ENCODE results near the gene MANSC1.
"Not testable (repeated sequence)": the region's sequence is repeated elsewhere in the genome, so short reads cannot be mapped to it uniquely, and the experiment has no call there.

Gene MANSC1

DNA sequence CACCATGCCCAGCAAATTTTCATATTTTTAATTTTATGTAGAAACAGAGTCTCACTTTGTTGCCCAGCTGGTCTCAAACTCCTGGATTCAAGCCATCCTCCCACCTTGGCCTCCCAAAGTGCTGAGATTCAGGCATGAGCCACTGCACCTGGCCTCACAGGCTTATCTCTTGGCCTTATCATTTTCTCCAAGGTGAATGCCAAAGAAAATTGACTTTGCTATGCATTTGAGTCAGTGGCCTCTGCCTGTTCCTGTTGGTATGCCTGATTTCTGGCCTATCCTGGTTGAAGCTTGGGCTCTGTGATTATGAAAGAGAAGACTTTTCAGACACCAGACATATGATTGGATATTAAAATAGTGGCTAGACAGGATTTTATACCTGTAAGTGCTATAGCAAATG lies 34.2 kb downstream of the MANSC1 start:
- Histone ChIP-seq H3K27ac (no peak overlapping the region), H3K4me1 (peaks cover 0 to 15% (median 0%) of the 10 kb centered on the region in 4 donors), H3K9me3 (no peaks in the 10 kb centered on the region), H3K27me3 (no peaks in the 10 kb centered on the region), H3K4me3 (no peak overlapping the region), H3K36me3 (no peaks in the 10 kb centered on the region)
- intact Hi-C loops (cut with DNase I; ENCODE audit: low total_unique reads) = no loop called here
- no peak for DNase-seq
- TF ChIP-seq, protein P1, sequence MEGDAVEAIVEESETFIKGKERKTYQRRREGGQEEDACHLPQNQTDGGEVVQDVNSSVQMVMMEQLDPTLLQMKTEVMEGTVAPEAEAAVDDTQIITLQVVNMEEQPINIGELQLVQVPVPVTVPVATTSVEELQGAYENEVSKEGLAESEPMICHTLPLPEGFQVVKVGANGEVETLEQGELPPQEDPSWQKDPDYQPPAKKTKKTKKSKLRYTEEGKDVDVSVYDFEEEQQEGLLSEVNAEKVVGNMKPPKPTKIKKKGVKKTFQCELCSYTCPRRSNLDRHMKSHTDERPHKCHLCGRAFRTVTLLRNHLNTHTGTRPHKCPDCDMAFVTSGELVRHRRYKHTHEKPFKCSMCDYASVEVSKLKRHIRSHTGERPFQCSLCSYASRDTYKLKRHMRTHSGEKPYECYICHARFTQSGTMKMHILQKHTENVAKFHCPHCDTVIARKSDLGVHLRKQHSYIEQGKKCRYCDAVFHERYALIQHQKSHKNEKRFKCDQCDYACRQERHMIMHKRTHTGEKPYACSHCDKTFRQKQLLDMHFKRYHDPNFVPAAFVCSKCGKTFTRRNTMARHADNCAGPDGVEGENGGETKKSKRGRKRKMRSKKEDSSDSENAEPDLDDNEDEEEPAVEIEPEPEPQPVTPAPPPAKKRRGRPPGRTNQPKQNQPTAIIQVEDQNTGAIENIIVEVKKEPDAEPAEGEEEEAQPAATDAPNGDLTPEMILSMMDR (IDR thresholded peaks at IDR 0.05) = no peak

DNA sequence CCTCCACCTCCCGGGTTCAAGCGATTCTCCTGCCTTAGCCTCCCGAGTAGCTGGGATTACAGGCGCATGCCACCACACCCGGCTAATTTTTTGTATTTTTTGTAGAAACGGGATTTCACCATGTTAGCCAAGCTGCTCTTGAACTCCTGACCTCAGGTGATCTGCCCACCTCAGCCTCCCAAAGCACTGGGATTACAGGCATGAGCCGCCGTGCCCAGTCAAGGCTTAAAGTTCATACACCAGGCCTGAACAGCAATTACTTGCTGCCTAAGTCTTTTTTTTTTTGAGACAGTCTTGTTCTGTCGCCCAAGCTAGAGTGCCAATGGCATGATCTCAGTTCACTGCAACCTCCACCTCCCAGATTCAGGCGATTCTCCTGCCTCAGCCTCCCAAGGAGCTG lies 39.3 kb downstream of the MANSC1 start:
- H3K27me3 ChIP-seq; H3K4me3 ChIP-seq; H3K27ac ChIP-seq; H3K9me3 ChIP-seq; intact Hi-C loops (cut with DNase I; ENCODE audit: low total_unique reads); H3K36me3 ChIP-seq; H3K4me1 ChIP-seq; DNase-seq: not testable (repeated sequence)

DNA sequence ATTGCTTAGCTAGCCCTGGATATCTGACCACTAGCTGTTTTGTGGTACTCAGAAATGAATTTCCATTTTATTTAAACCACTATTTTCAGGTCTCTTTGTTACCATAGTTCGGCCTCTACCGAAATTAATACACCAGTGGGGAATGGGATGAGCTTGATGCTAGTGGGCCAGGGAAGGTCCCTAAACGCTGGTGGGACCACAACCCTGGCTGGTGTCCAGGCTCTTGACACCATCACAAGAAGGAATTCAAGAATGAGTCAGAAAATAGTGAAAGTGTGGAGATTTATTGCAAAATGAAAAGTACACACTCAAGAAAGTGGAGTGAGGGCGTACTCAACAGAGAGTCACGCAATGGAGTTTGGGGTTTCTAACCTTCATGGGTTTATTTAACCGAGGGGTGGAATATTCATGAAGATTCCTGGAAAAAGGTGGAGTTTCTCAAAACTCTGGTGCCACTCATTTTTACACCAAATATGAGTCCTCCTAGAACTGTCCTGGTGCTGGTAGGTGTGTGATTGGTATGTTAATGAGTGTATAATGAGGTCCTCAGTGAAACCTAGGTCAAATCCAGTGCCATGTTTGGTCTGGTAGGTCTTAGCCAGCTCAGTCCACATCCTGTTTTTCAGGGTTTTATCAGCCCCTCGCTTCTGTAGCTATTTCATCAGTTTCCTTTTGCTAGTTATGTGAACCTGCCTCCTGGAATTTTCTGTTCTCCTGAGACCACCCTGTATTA lies 44.3 kb downstream of the MANSC1 start:
- intact Hi-C loops (cut with DNase I; ENCODE audit: low total_unique reads) = no loop called here

DNA sequence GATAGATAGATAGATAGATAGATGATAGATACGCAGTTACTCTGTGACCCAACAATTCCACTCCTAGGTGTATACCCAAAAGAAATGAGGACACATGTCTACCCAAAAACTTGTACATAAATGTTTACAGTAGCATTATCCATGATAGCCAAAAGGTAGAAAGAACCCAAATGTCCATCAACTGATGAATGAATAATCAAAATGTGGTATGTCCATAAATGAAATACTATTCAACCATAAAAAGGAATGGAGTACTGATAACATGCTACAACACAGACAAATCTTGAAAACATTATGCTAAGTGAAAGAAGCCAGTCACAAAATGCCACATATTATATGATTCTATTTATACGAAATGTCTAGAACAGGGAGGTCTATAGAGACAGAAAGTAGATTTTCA lies 47.1 kb downstream of the MANSC1 start:
- DNase-seq = no peak
- no peaks in the 10 kb centered on the region for H3K27me3 ChIP-seq
- intact Hi-C loops (cut with DNase I; ENCODE audit: low total_unique reads) = no loop called here
- H3K4me3 ChIP-seq = no peak overlapping the region
- TF ChIP-seq, protein P1 (IDR thresholded peaks at IDR 0.05) = no peak
- no peak overlapping the region for H3K27ac ChIP-seq
- no peaks in the 10 kb centered on the region for H3K4me1 ChIP-seq
- no peaks in the 10 kb centered on the region for H3K36me3 ChIP-seq
- H3K9me3 ChIP-seq = no peaks in the 10 kb centered on the region

More for the DNA sequence above, 44.3 kb downstream of the MANSC1 start:
- Histone ChIP-seq H3K27me3 (no peaks in the 10 kb centered on the region), H3K4me3 (no peak overlapping the region), H3K36me3 (no peaks in the 10 kb centered on the region), H3K9me3 (no peaks in the 10 kb centered on the region), H3K27ac (no peak overlapping the region), H3K4me1 (no peaks in the 10 kb centered on the region)
- TF ChIP-seq, protein P1 (IDR thresholded peaks at IDR 0.05) = no peak
- no peak for DNase-seq

DNA sequence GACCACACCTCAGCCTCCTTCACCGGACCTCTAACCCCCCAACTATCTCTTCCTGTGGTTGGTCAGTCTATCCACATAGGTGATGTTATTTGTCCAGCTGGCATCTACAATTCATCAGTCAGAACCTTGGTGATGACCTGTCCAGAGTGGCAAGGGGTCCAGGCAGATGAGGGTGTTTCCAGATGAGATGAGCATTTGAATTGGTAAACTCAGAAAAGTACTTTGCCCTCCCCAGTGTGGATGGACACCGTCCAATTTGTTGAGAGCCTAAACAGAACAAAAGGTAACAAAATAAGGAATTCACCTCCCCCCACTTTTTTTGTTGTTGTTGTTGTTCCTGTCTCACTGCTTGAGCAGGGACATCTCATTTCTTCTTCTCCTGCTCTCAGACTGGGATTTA lies 48.9 kb downstream of the MANSC1 start:
- intact Hi-C loops (cut with DNase I; ENCODE audit: low total_unique reads) = no loop called here
- Histone ChIP-seq H3K27ac (no peak overlapping the region), H3K36me3 (no peaks in the 10 kb centered on the region), H3K27me3 (no peaks in the 10 kb centered on the region), H3K9me3 (no peaks in the 10 kb centered on the region), H3K4me3 (no peak overlapping the region), H3K4me1 (no peaks in the 10 kb centered on the region)
- TF ChIP-seq, protein P1 (IDR thresholded peaks at IDR 0.05) = no peak
- DNase-seq = no peak

DNA sequence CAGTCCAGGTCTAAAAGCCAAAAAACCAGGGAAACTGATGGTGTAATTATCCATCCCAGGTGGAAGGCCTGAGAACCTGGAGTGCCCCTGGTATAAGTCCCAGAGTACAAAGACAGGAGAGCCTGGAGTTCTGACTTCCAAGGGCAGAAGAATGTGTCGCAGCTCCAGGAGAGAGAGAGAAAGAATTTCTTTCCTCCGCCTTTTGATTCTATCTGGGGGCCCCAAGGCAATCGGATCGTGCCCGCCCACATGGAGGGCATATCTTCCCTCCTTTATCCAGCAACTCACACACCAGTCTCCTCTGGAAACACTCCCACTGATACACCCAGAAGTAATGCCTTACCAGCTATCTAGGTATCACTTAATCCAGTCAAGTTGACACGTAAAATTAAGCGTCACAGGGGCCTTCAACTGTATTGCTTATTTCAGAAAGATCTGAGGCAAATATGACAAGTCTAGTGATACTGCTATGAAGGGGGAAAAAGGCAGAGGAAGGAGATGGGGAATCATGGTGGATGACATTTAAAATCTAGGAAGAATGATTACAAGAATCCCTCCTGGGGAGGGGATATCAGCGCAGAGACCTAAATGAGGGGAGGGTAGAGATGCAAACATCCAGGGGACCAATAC lies 52.7 kb downstream of the MANSC1 start:
- H3K27me3 ChIP-seq = no peaks in the 10 kb centered on the region
- DNase-seq = no peak
- H3K27ac ChIP-seq = no peak overlapping the region
- intact Hi-C loops (cut with DNase I; ENCODE audit: low total_unique reads) = no loop called here
- peaks cover 0 to 12% (median 4%) of the 10 kb centered on the region in 4 donors for H3K4me1 ChIP-seq
- TF ChIP-seq, protein P1 (IDR thresholded peaks at IDR 0.05) = no peak
- H3K9me3 ChIP-seq = no peaks in the 10 kb centered on the region
- H3K4me3 ChIP-seq = no peak overlapping the region
- no peaks in the 10 kb centered on the region for H3K36me3 ChIP-seq
